Gastrocnemius medialis (tissue), 4 donors: Measurements from ENCODE around the gene SEPTIN10. TPM values are rescaled to one million over a fixed set of nuclear protein-coding genes. Genes with fewer than 3 reads are reported as not detected.

Experiments used
- ATAC-seq, 2 donors: fragments of 150-250 bp; one replicate each; pipeline ENCODE4 v1.9.1; 2016
- DNase-seq, 2 donors: peaks; one replicate each; pipeline ENCODE4 v3.0.0-alpha.2; 2019
- H3K27ac ChIP-seq, 4 donors: fragments of 200-600 bp; sonication (generic); 1 replicate in 1 of 4; 2 replicates in 3 of 4; pipeline ENCODE4 v1.5.1; 2016 to 2018; ENCODE audit warnings: mild to moderate bottlenecking in 2 of 4, moderate library complexity in 1 of 4
- H3K27me3 ChIP-seq, 3 donors: fragments of 200-600 bp; sonication (generic) in 2 of 3; 1 replicate in 1 of 3; 2 replicates in 2 of 3; pipeline versions ENCODE4 v1.5.1 to v1.6.0; 2016 to 2019; ENCODE audit warnings: mild to moderate bottlenecking in 1 of 3, moderate library complexity in 1 of 3
- H3K36me3 ChIP-seq, 2 donors: fragments of 200-600 bp; sonication (generic) in 1 of 2; one replicate each; pipeline ENCODE4 v1.5.1; 2017 to 2018
- H3K4me1 ChIP-seq, 2 donors: fragments of 200-600 bp; sonication (generic) in 1 of 2; one replicate each; pipeline ENCODE4 v1.5.1; 2016 to 2017; ENCODE audit warnings: mild to moderate bottlenecking in 2 of 2
- H3K4me3 ChIP-seq, 4 donors: fragments of 200-600 bp; sonication (generic) in 3 of 4; 1 replicate in 1 of 4; 2 replicates in 3 of 4; pipeline ENCODE4 v1.5.1; 2016 to 2019; ENCODE audit warnings: mild to moderate bottlenecking in 2 of 4
- H3K9me3 ChIP-seq, 3 donors: fragments of 200-600 bp; sonication (generic) in 2 of 3; 1 replicate in 1 of 3; 2 replicates in 2 of 3; pipeline ENCODE4 v1.5.1; 2016 to 2019
- CTCF ChIP-seq, 5 experiments: fragments of 450-650 bp in 3 of 5; fragments of 200-600 bp in 2 of 5; sonication (generic) in 2 of 5; IDR thresholded peaks in 4 of 5; conservative IDR thresholded peaks in 1 of 5; 1 replicate in 4 of 5; 2 replicates in 1 of 5; pipeline ENCODE4 v1.5.1; 2016 to 2019; ENCODE audit warnings: antibody characterized with exemption in 5 of 5, mild to moderate bottlenecking in 3 of 5, moderate library complexity in 3 of 5
- POLR2A ChIP-seq, 2 donors: fragments of 450-650 bp; IDR thresholded peaks; one replicate each; pipeline ENCODE4 v1.6.1; 2017; ENCODE audit warnings: antibody characterized with exemption in 2 of 2, mild to moderate bottlenecking in 2 of 2, moderate library complexity in 2 of 2
- in situ Hi-C, 4 donors: fragments of 200-750 bp; cut with MboI; loops; one replicate each; pipeline versions ENCODE4 v1.15.0 to v1.8.0; 2017; ENCODE audit warnings: low sequenced_read_pairs in 4 of 4
- intact Hi-C: fragments of 100-400 bp; cut with DNase I; formaldehyde crosslinking; loops from one replicate; pipeline ENCODE4 v1.15.1; 2023; ENCODE audit warnings: low total_unique reads
- total RNA-seq, 4 donors: library from RNA; depleted of rRNA; stranded (reverse); fragments of >200 nt; gene quantifications; one replicate each; pipeline versions ENCODE4 v1.1.0 to v1.2.3, GENCODE V29; 2016

Gene SEPTIN10
- total RNA-seq, 4 donors from 2014 or later: 22.3 to 39.4 (median 29.6) TPM

GRCh38 chr2:109655287-109655686 is 41.5 kb upstream of the SEPTIN10 start:
- intact Hi-C loops (no loop called here), in situ Hi-C loops (no loop called here)
- ATAC-seq (no peak), DNase-seq (no peak)
- no peak for TF ChIP-seq POLR2A (IDR thresholded peaks at IDR 0.05)
- TF ChIP-seq CTCF (IDR thresholded peaks at IDR 0.05 in 4 of 5, conservative IDR thresholded peaks at IDR 0.05 in 1 of 5): no peak
- Histone ChIP-seq H3K27me3 (no peaks in the 10 kb centered on the region), H3K36me3 (no peaks in the 10 kb centered on the region), H3K9me3 (no peaks in the 10 kb centered on the region), H3K4me1 (no peaks in the 10 kb centered on the region), H3K4me3 (no peak overlapping the region), H3K27ac (no peak overlapping the region)

- DNase-seq: no peak
- Histone ChIP-seq H3K27ac (no peak overlapping the region), H3K4me1 (no peaks in the 10 kb centered on the region), H3K9me3 (no peaks in the 10 kb centered on the region), H3K4me3 (no peak overlapping the region), H3K27me3 (no peaks in the 10 kb centered on the region), H3K36me3 (no peaks in the 10 kb centered on the region)
- intact Hi-C loops (no loop called here), in situ Hi-C loops (no loop called here)
- ATAC-seq: no peak
- no peak for TF ChIP-seq POLR2A (IDR thresholded peaks at IDR 0.05)
- TF ChIP-seq CTCF (IDR thresholded peaks at IDR 0.05 in 4 of 5, conservative IDR thresholded peaks at IDR 0.05 in 1 of 5): no peak
Observed at GRCh38 chr2:109654326-109655050, 40.7 kb upstream of the SEPTIN10 start.

- Histone ChIP-seq H3K27me3 (no peaks in the 10 kb centered on the region), H3K27ac (no peak overlapping the region), H3K9me3 (no peaks in the 10 kb centered on the region), H3K4me3 (no peak overlapping the region), H3K36me3 (no peaks in the 10 kb centered on the region), H3K4me1 (no peaks in the 10 kb centered on the region)
- DNase-seq (no peak), ATAC-seq (no peak)
- TF ChIP-seq CTCF (IDR thresholded peaks at IDR 0.05 in 4 of 5, conservative IDR thresholded peaks at IDR 0.05 in 1 of 5) (no peak), POLR2A (IDR thresholded peaks at IDR 0.05) (no peak)
- in situ Hi-C loops: no loop called here
- intact Hi-C loops: no loop called here
Observed at GRCh38 chr2:109649736-109650695, 36.2 kb upstream of the SEPTIN10 start.

GRCh38 chr2:109648041-109648527 is 34.3 kb upstream of the SEPTIN10 start:
- DNase-seq (no peak), ATAC-seq (no peak)
- Histone ChIP-seq H3K4me3 (no peak overlapping the region), H3K4me1 (peaks cover 0 to 4% of the 10 kb centered on the region in 2 donors), H3K36me3 (no peaks in the 10 kb centered on the region), H3K9me3 (no peaks in the 10 kb centered on the region), H3K27me3 (no peaks in the 10 kb centered on the region), H3K27ac (no peak overlapping the region)
- intact Hi-C loops: no loop called here
- in situ Hi-C loops: no loop called here
- TF ChIP-seq CTCF (IDR thresholded peaks at IDR 0.05 in 4 of 5, conservative IDR thresholded peaks at IDR 0.05 in 1 of 5) (no peak), POLR2A (IDR thresholded peaks at IDR 0.05) (no peak)
